Activated naive CD8-positive, alpha-beta T cell treated with anti-CD3 and anti-CD28 coated beads, Interleukin-2, amount 50 U/mL, for 24 hours (primary cell): Measurements from ENCODE around the gene PSMC3.

Experiments used
- ATAC-seq: fragments of 150-1000 bp; cut with Tn5 transposase; one replicate; pipeline ENCODE4 v1.10.0; 2021
- DNase-seq: peaks from one replicate; pipeline ENCODE4 v3.0.0; 2021
- H3K27ac Mint-ChIP-seq: one replicate; pipeline ENCODE4 v1.8.0; 2021; ENCODE audit warnings: mild to moderate bottlenecking, mixed read lengths
- H3K27me3 Mint-ChIP-seq: one replicate; pipeline ENCODE4 v1.8.0; 2021; ENCODE audit warnings: mixed read lengths
- H3K36me3 Mint-ChIP-seq: one replicate; pipeline ENCODE4 v1.8.0; 2021; ENCODE audit warnings: low read depth, mixed read lengths
- H3K4me1 Mint-ChIP-seq: one replicate; pipeline ENCODE4 v1.8.0; 2021; ENCODE audit warnings: mixed read lengths
- H3K4me3 Mint-ChIP-seq: one replicate; pipeline ENCODE4 v1.8.0; 2021; ENCODE audit warnings: mild to moderate bottlenecking, moderate library complexity, mixed read lengths
- H3K9me3 Mint-ChIP-seq: one replicate; pipeline ENCODE4 v1.8.0; 2021; ENCODE audit warnings: mixed read lengths

PSMC3 gene

DNA sequence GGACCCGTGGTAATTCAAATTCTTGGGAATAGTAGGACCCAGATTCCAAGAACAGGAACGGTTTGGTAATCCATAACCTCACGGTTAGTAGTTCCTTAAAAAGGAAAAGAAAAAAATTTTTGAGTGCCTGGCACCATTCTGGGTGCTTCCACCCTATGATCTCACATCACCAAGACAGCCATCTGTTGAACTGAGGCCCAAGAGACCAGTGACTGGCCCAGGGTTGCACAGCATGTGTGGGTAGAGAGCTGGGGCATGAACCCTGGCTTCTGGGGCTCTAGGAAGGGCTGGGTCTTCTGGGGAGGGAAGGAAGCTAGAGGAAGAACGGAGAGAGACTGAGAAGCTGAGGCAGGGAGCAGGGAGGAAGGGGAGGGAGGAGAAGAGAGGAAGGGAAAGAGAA is 43.2 kb downstream of the PSMC3 start:
- DNase-seq (no peak), ATAC-seq (no peak)
- H3K9me3 Mint-ChIP-seq: no peaks in the 10 kb centered on the region
- no peaks in the 10 kb centered on the region for H3K27me3 Mint-ChIP-seq
- peaks cover 4% of the 10 kb centered on the region for H3K4me1 Mint-ChIP-seq
- H3K27ac Mint-ChIP-seq: no peak overlapping the region
- H3K4me3 Mint-ChIP-seq: no peak overlapping the region
- no peaks in the 10 kb centered on the region for H3K36me3 Mint-ChIP-seq

DNA sequence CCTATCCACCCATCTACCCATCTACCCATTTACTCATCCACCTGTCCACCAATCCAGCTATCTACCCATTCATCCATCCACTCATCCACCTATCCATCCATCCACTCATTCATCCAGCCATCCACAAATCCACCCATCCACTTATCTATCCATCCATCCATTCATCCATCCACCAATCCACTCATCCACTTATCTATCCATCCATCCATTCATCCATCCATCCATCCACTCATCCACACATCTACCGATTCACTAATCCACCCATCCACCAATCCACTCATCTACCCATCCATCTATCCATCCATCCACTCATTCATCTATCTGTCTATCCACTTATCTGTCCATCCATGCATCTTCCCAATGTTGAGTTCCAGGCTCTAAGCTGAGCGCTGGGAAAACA is 46.2 kb downstream of the PSMC3 start:
- H3K9me3 Mint-ChIP-seq: no peaks in the 10 kb centered on the region
- no peaks in the 10 kb centered on the region for H3K36me3 Mint-ChIP-seq
- no peak overlapping the region for H3K27ac Mint-ChIP-seq
- H3K4me1 Mint-ChIP-seq: peaks cover 4% of the 10 kb centered on the region
- no peaks in the 10 kb centered on the region for H3K27me3 Mint-ChIP-seq
- H3K4me3 Mint-ChIP-seq: no peak overlapping the region
- DNase-seq (no peak), ATAC-seq (no peak)

- Mint-ChIP-seq H3K27ac (no peak overlapping the region), H3K27me3 (no peaks in the 10 kb centered on the region), H3K36me3 (no peaks in the 10 kb centered on the region), H3K9me3 (no peaks in the 10 kb centered on the region), H3K4me1 (peaks cover 11% of the 10 kb centered on the region), H3K4me3 (no peak overlapping the region)
- no peak for DNase-seq
- no peak for ATAC-seq
Measured at GRCh38 chr11:47379317-47379716, 46.9 kb downstream of the PSMC3 start.

DNA sequence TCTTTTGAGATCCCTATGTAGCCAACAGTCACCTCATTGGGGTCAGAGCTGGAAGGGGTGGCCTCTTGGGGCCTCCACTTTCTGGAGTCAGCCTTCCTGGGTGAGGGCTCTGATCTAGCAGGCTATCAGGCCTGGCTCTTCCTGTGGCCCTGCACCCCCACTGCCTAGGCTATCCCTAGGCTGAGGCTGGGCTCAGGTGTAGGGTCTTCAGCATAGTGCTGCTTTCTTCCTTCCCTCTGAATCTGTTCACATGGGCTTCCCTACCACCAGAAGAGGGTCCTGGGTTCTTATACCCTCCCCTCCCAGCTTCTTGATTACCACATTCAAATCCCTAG is 47.4 kb downstream of the PSMC3 start:
- ATAC-seq: no peak

GRCh38 chr11:47378010-47378835 is 48.0 kb downstream of the PSMC3 start, which contains the start of gene SPI1:
SPI1 (minus strand) TSS chr11:47378547; CDS start chr11:47378353, 194 bp downstream.
- Mint-ChIP-seq H3K27me3 (no peaks in the 10 kb centered on the region), H3K36me3 (no peaks in the 10 kb centered on the region), H3K9me3 (no peaks in the 10 kb centered on the region), H3K27ac (peak within 1 kb of the TSS; percentile 74), H3K4me1 (peaks cover 18% of the 10 kb centered on the region), H3K4me3 (peak within 1 kb of the TSS; percentile 69)
- DNase-seq (no peak), ATAC-seq (no peak)

More for the DNA sequence above, 47.4 kb downstream of the PSMC3 start:
- no peak for DNase-seq
- Mint-ChIP-seq H3K9me3 (no peaks in the 10 kb centered on the region), H3K27ac (peak overlapping the region; percentile 74), H3K4me1 (peaks cover 16% of the 10 kb centered on the region), H3K4me3 (peak overlapping the region; percentile 69), H3K36me3 (no peaks in the 10 kb centered on the region), H3K27me3 (no peaks in the 10 kb centered on the region)

DNA sequence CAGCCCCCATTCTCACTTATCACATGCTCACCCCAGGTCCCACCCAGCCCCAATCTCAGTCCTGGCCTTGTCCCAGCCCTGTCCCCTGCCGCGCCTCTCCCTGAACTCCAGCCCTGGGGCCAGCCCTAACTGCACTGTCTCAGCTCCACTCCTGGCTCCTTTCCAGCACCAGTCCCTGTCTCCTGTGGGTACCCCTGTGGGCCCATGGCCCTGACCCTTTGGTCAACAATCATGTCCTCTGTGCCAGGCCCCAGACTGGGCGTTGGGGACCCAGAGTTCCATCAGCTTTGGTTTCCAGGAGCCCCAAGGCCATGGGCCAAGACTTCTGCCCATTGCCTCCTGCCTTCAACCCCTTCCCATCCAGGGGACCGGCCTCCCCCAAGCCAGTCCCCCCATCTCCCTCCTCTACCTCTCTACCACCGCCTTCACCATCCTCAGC is 48.6 kb downstream of the PSMC3 start:
- Mint-ChIP-seq H3K27ac (no peak overlapping the region), H3K4me1 (peaks cover 18% of the 10 kb centered on the region), H3K27me3 (no peaks in the 10 kb centered on the region), H3K9me3 (no peaks in the 10 kb centered on the region), H3K4me3 (peak overlapping the region; percentile 69), H3K36me3 (no peaks in the 10 kb centered on the region)
- no peak for ATAC-seq
- DNase-seq: no peak

- ATAC-seq (no peak), DNase-seq (no peak)
- Mint-ChIP-seq H3K27ac (no peak overlapping the region), H3K4me1 (peaks cover 18% of the 10 kb centered on the region), H3K4me3 (peak overlapping the region; percentile 69), H3K27me3 (no peaks in the 10 kb centered on the region), H3K9me3 (no peaks in the 10 kb centered on the region), H3K36me3 (no peaks in the 10 kb centered on the region)
Measured at GRCh38 chr11:47376525-47377371, 49.5 kb downstream of the PSMC3 start.

DNA sequence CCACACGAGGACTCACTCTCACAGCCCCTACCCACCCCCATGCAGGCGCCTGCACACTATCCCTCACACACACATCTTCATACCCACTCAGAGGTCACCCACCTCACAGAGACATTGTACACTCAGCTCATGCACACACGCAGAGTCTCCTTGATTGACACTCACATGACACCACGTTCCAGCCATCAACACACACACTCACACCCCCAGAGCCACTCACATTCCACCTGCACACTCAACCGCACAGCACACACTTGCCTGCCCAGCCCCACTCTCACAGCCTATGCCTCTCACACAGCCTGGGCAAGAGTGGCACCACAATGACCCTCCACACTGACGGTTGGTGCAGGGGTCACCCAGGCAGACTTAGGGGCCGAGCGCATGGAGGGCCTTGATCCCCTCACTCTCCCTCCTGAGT is 50.1 kb downstream of the PSMC3 start:
- peaks cover 18% of the 10 kb centered on the region for H3K4me1 Mint-ChIP-seq
- no peak for ATAC-seq

DNA sequence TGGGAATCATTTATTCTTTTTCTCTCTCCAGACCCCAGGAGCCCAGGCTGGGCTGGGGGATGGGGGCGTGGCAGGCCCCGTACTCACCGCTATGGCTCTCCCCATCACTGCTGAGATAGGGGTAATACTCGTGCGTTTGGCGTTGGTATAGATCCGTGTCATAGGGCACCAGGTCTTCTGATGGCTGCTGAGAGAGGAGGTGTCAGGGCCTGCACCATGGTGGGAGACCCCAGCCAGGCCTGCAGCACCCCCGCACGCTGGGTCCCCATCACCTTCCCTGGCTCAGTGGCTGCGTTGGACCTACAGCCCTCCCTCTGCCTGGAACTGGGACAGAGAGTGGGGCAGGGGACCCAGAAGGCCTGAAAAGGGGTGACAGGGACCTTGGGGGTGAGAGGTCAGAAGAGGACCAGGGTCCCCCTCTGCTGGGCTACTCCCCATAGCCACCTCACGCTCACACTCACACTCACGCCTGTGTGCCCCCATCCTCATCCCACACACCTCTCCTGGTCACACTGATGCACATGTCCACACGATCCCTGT is 50.6 kb downstream of the PSMC3 start:
- no peaks in the 10 kb centered on the region for H3K27me3 Mint-ChIP-seq
- no peaks in the 10 kb centered on the region for H3K9me3 Mint-ChIP-seq
- H3K27ac Mint-ChIP-seq: no peak overlapping the region
- H3K4me3 Mint-ChIP-seq: no peak overlapping the region
- H3K36me3 Mint-ChIP-seq: no peaks in the 10 kb centered on the region
- DNase-seq (no peak), ATAC-seq (no peak)
- peaks cover 21% of the 10 kb centered on the region for H3K4me1 Mint-ChIP-seq

More for the DNA sequence above, 50.1 kb downstream of the PSMC3 start:
- Mint-ChIP-seq H3K27ac (no peak overlapping the region), H3K9me3 (no peaks in the 10 kb centered on the region), H3K4me3 (no peak overlapping the region), H3K27me3 (no peaks in the 10 kb centered on the region), H3K36me3 (no peaks in the 10 kb centered on the region)
- no peak for DNase-seq

- H3K27me3 Mint-ChIP-seq: no peaks in the 10 kb centered on the region
- no peak for ATAC-seq
- H3K36me3 Mint-ChIP-seq: no peaks in the 10 kb centered on the region
- H3K9me3 Mint-ChIP-seq: no peaks in the 10 kb centered on the region
- H3K27ac Mint-ChIP-seq: no peak overlapping the region
- peaks cover 24% of the 10 kb centered on the region for H3K4me1 Mint-ChIP-seq
- H3K4me3 Mint-ChIP-seq: no peak overlapping the region
- DNase-seq: no peak
Measured at GRCh38 chr11:47375020-47375419, 51.2 kb downstream of the PSMC3 start.

DNA sequence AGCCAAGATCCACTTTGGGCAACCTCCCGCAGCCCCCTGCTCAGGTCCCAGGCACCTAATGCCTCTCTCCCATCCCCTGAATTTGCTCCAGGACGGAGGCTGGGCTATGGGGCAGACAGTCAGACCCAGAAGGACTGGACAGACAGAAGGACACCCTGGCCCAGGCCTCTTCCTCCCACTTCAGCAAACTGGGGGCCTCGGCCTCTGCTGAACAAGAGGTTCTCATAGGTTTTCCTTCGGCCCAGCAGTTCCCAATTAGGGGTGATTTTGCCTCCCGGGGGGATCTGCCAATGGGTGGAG is 51.6 kb downstream of the PSMC3 start:
- DNase-seq (no peak), ATAC-seq (no peak)
- H3K4me1 Mint-ChIP-seq: peaks cover 27% of the 10 kb centered on the region
- H3K36me3 Mint-ChIP-seq: no peaks in the 10 kb centered on the region
- H3K27me3 Mint-ChIP-seq: no peaks in the 10 kb centered on the region
- H3K9me3 Mint-ChIP-seq: no peaks in the 10 kb centered on the region
- H3K27ac Mint-ChIP-seq: no peak overlapping the region
- H3K4me3 Mint-ChIP-seq: no peak overlapping the region

DNA sequence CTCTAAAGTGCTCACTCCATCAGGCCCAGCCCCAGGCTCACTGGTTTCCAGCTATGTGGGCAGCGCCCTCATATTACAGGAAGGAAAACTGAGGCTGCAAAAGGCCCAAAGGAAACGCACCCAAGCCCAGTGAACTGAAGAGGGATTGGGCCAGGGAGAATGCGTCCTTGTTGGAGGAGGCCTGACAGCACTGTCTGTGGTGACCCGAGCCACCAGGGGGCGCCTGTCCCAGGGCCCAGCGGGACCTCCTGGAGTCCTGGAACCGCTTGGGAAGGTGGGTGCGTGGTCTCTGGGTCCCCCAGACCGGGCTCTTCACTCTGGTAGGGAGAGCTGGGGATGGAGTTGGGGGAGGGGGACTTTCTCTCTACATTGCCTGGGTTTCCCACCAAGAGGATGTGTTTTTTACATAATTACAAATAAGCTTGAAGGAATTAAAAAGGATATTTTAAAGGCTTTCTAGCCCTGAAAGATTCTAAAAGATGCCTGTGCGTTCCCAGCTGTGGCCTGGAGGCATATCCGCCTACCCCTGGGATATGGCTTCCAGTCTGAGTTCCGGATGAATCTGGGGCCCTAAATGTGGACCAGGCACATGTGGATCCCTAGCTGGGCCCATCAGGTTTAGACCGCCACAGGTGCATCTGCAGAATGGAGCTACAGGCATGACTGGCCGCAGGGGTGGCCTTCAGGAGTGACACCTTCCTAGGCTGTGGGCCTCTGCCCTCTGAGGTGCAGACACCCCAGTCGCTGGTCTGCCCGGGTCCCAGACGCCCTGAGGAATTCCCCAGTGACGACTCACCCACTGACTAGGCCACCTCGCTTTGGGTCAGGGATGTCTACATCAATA is 52.1 kb downstream of the PSMC3 start:
- peak; percentile 75 for ATAC-seq
- Mint-ChIP-seq H3K4me3 (no peak overlapping the region), H3K4me1 (peaks cover 33% of the 10 kb centered on the region), H3K27me3 (no peaks in the 10 kb centered on the region), H3K36me3 (no peaks in the 10 kb centered on the region), H3K27ac (no peak overlapping the region), H3K9me3 (no peaks in the 10 kb centered on the region)
- DNase-seq: peak; percentile 92

GRCh38 chr11:47372422-47372821 is 53.8 kb downstream of the PSMC3 start:
- Mint-ChIP-seq H3K9me3 (no peaks in the 10 kb centered on the region), H3K27ac (no peak overlapping the region), H3K4me3 (no peak overlapping the region), H3K27me3 (no peaks in the 10 kb centered on the region), H3K4me1 (peaks cover 42% of the 10 kb centered on the region), H3K36me3 (no peaks in the 10 kb centered on the region)
- ATAC-seq: no peak
- DNase-seq: no peak

- ATAC-seq (peak; percentile 25), DNase-seq (no peak)
- Mint-ChIP-seq H3K36me3 (no peaks in the 10 kb centered on the region), H3K4me1 (peaks cover 42% of the 10 kb centered on the region), H3K27me3 (peaks cover 4% of the 10 kb centered on the region), H3K4me3 (peak overlapping the region; percentile 38), H3K27ac (peak overlapping the region; percentile 89), H3K9me3 (no peaks in the 10 kb centered on the region)
Measured at GRCh38 chr11:47369676-47370075, 56.6 kb downstream of the PSMC3 start.
